Spleen (tissue), 11 donors: ENCODE results near the gene HDAC4. TPM values are rescaled to one million over a fixed set of nuclear protein-coding genes. Genes with fewer than 3 reads are reported as not detected.

Experiments
- DNase-seq: peaks from one replicate; pipeline ENCODE4 v3.0.0-alpha.2; 2020
- H3K27ac ChIP-seq, 8 donors: fragments of 200-600 bp; sonication (generic) in 7 of 8; 1 replicate in 4 of 8; 2 replicates in 4 of 8; pipeline versions ENCODE4 v1.5.0 to v1.8.0; 2016 to 2021; ENCODE audit warnings: inconsistent platforms in 4 of 8, mild to moderate bottlenecking in 4 of 8, moderate library complexity in 1 of 8
- H3K27me3 ChIP-seq, 7 donors: fragments of 200-600 bp; sonication (generic) in 6 of 7; replicated peaks in 1 of 7; 1 replicate in 4 of 7; 2 replicates in 3 of 7; pipeline versions ENCODE4 v1.5.0 to v1.8.0; 2016 to 2021; ENCODE audit warnings: inconsistent platforms in 3 of 7, mild to moderate bottlenecking in 1 of 7
- H3K36me3 ChIP-seq, 6 donors: fragments of 200-600 bp; sonication (generic) in 5 of 6; 1 replicate in 4 of 6; 2 replicates in 2 of 6; pipeline versions ENCODE4 v1.5.0 to v1.8.0; 2016 to 2021; ENCODE audit warnings: inconsistent platforms in 2 of 6
- H3K4me1 ChIP-seq, 6 donors: fragments of 200-600 bp; sonication (generic) in 5 of 6; 1 replicate in 3 of 6; 2 replicates in 3 of 6; pipeline versions ENCODE4 v1.5.0 to v1.8.0; 2016 to 2021; ENCODE audit warnings: inconsistent platforms in 3 of 6
- H3K4me3 ChIP-seq, 8 donors: fragments of 200-600 bp; sonication (generic) in 7 of 8; 1 replicate in 4 of 8; 2 replicates in 4 of 8; pipeline versions ENCODE4 v1.5.0 to v1.8.0; 2016 to 2021; ENCODE audit warnings: inconsistent platforms in 4 of 8, mild to moderate bottlenecking in 4 of 8, moderate library complexity in 2 of 8
- H3K9me3 ChIP-seq, 8 donors: fragments of 200-600 bp; sonication (generic) in 7 of 8; 1 replicate in 4 of 8; 2 replicates in 4 of 8; pipeline versions ENCODE4 v1.5.0 to v1.8.0; 2016 to 2021; ENCODE audit warnings: inconsistent platforms in 4 of 8
- POLR2A ChIP-seq, 3 donors: fragments of 450-650 bp; IDR thresholded peaks; one replicate each; pipeline ENCODE4 v1.5.1; 2017; ENCODE audit warnings: antibody characterized with exemption in 3 of 3, mild to moderate bottlenecking in 1 of 3
- POLR2AphosphoS5 ChIP-seq, 3 donors: sonication (generic); formaldehyde crosslinking; IDR thresholded peaks; one replicate each; pipeline ENCODE4 v1.5.1; 2017; ENCODE audit warnings: antibody characterized with exemption in 3 of 3
- WGBS, 5 donors: extraction: QIAGEN DNeasy Blood & Tissue Kit in 3 of 5; methylation state at CpG; one replicate each; pipeline versions ENCODE4 v1.1.5 to v1.1.7; 2013 to 2018; 5-methylcytosine and 5-hydroxymethylcytosine counted together
- intact Hi-C: fragments of 100-400 bp; cut with DNase I; formaldehyde crosslinking; loops from one replicate; pipeline ENCODE4 v1.15.0; 2023; ENCODE audit warnings: low total_unique reads
- polyA plus RNA-seq, 3 donors: library from polyadenylated mRNA; stranded (reverse); fragments of 200-250 nt; gene quantifications; one replicate each; pipeline ENCODE4 v1.2.1, GENCODE V29; 2013
- total RNA-seq, 7 donors: library from RNA; depleted of rRNA in 3 of 7; stranded (reverse); fragments of >200 nt in 3 of 7; fragmentation: NEBNext Ultra II Directional in 4 of 7; extraction: Animal tissue kit (Norgen Biotek cat#: 25700) in 4 of 7; gene quantifications; one replicate each; pipeline versions ENCODE4 v1.1.0 to v1.2.1, GENCODE V29; 2016 to 2021
- TF ChIP-seq, protein P1 (sequence below), 11 experiments: fragments of 200-600 bp in 7 of 11; fragments of 450-650 bp in 4 of 11; sonication (generic) in 4 of 11; IDR thresholded peaks in 8 of 11; conservative IDR thresholded peaks in 3 of 11; 1 replicate in 7 of 11; 2 replicates in 4 of 11; pipeline versions ENCODE4 v1.4.0 to v1.8.0; 2016 to 2021; ENCODE audit warnings: antibody characterized with exemption in 11 of 11, inconsistent platforms in 4 of 11, mild to moderate bottlenecking in 1 of 11
- donor health status: healthy with polysubstance abuse.
- donor health status: DM: no; HTN: no; CAD: no; lungs with moderate emphysema.
- donor health status: DM: no; HTN: no; CAD: no.
- donor health status: Bipolar disorder and iron deficiency.
- donor health status: healthy.
- donor health status: DM: no; HTN: no; CAD: no.
- donor health status: DM: yes; HTN: yes; CAD: no.

The HDAC4 gene
- total and polyA plus RNA-seq, 10 donors = 3.2 to 122 (median 69.5) TPM

DNA sequence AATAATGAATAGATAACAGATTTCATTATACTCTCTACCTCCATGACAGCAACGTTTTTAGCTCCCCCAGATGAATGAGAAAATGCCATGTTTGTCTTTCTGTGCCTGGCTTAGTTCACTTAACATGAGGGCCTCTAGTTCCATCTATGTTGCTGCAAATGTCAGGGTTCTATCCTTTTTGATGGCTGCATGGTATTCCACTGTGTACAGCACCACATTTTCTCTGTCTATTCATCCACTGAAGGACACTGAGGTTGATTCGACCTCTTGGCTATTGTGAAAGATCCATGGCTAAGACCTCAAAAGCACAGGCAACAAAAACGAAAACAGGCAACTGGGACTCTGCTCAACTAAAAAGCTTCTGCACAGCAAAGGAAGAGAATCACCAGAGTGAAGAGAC, 264.6 kb downstream of the HDAC4 start:
- intact Hi-C loops = no loop called here
- Histone ChIP-seq H3K9me3 (peaks cover 0 to 6% (median 0%) of the 10 kb centered on the region in 8 donors), H3K27ac (peak overlapping the region in 3 of 8 donors; percentile 61 to 71 (median 70)), H3K4me3 (no peak overlapping the region), H3K36me3 (peaks cover 0 to 100% (median 67%) of the 10 kb centered on the region in 6 donors), H3K27me3 (no peaks in the 10 kb centered on the region), H3K4me1 (peaks cover 0 to 17% (median 6%) of the 10 kb centered on the region in 6 donors)
- no peak for DNase-seq
- WGBS, 5 donors = 87 to 96% (median 95%) methylated on average over 3 of the region's 3 CpGs
- TF ChIP-seq, protein P1, sequence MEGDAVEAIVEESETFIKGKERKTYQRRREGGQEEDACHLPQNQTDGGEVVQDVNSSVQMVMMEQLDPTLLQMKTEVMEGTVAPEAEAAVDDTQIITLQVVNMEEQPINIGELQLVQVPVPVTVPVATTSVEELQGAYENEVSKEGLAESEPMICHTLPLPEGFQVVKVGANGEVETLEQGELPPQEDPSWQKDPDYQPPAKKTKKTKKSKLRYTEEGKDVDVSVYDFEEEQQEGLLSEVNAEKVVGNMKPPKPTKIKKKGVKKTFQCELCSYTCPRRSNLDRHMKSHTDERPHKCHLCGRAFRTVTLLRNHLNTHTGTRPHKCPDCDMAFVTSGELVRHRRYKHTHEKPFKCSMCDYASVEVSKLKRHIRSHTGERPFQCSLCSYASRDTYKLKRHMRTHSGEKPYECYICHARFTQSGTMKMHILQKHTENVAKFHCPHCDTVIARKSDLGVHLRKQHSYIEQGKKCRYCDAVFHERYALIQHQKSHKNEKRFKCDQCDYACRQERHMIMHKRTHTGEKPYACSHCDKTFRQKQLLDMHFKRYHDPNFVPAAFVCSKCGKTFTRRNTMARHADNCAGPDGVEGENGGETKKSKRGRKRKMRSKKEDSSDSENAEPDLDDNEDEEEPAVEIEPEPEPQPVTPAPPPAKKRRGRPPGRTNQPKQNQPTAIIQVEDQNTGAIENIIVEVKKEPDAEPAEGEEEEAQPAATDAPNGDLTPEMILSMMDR (IDR thresholded peaks at IDR 0.05 in 8 of 11, conservative IDR thresholded peaks at IDR 0.05 in 3 of 11) = no peak
- no peak for TF ChIP-seq POLR2AphosphoS5 (IDR thresholded peaks at IDR 0.05)
- no peak for TF ChIP-seq POLR2A (IDR thresholded peaks at IDR 0.05)

DNA sequence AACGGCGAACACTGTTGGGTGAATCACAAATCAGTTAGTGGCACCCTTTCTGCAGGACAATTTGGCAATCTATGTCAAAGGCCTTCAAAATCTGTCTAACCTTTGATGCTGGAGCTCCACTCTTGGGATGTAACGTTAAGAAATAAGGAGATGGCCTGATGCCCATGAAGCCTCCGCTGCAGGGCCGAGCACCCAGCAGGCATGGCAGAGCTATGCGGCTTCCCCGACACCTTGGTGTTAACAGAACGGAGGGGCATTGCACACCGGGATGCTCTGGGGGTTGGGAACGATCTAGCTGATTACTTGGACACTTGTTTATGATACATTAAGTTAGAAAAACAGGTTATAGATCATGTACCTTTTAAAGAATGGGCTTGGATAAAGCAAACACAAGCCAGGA, 265.3 kb downstream of the HDAC4 start:
- TF ChIP-seq, protein P1 (IDR thresholded peaks at IDR 0.05 in 8 of 11, conservative IDR thresholded peaks at IDR 0.05 in 3 of 11) = no peak
- no peak for TF ChIP-seq POLR2A (IDR thresholded peaks at IDR 0.05)
- no peak for TF ChIP-seq POLR2AphosphoS5 (IDR thresholded peaks at IDR 0.05)
- Histone ChIP-seq H3K27ac (no peak overlapping the region), H3K9me3 (peaks cover 0 to 6% (median 0%) of the 10 kb centered on the region in 8 donors), H3K4me1 (peaks cover 0 to 17% (median 6%) of the 10 kb centered on the region in 6 donors), H3K4me3 (no peak overlapping the region), H3K27me3 (no peaks in the 10 kb centered on the region), H3K36me3 (peaks cover 0 to 100% (median 71%) of the 10 kb centered on the region in 6 donors)
- intact Hi-C loops = no loop called here
- 96 to 98% (median 96%) methylated on average over 10 of the region's 10 CpGs for WGBS, 5 donors
- no peak for DNase-seq

DNA sequence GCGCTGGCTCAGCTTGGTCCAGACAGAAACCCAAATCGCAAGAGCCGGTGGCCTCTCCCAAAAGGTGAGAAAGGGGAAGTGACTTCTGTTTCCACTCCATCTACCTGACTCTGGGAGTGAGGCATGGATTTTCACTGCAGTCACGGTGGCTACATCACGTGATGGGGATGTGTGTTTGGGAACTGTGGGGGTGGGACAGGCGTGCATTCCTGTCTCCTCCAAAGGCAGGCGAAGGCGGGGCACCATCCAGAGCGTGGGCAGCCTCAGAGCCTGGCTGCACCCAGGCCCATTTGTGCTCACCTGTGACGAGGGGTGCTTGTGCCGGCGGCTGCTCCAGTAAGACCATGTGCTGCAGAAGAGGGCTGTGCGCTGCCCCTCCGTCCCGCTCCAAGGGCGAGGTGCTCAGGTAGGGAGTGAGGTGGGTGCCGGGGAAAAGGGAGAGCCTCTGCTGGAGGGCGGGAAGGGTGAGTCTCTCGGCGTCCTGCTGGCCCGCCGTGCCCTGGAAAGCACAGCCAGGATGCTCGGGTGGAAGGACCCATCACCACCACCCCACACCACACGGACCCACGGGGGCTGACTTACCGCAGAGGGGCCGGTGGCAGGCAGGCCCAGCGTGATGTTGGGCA, 266.8 kb downstream of the HDAC4 start:
- Histone ChIP-seq H3K4me3 (no peak overlapping the region), H3K9me3 (peaks cover 0 to 6% (median 0%) of the 10 kb centered on the region in 8 donors), H3K27me3 (no peaks in the 10 kb centered on the region), H3K36me3 (peaks cover 0 to 100% (median 74%) of the 10 kb centered on the region in 6 donors), H3K27ac (no peak overlapping the region), H3K4me1 (peaks cover 0 to 22% (median 9%) of the 10 kb centered on the region in 6 donors)
- 92 to 95% (median 94%) methylated on average over 27 to 28 of the region's 28 CpGs for WGBS, 5 donors
- intact Hi-C loops = no loop called here
- no peak for DNase-seq
- TF ChIP-seq, protein P1 (IDR thresholded peaks at IDR 0.05 in 8 of 11, conservative IDR thresholded peaks at IDR 0.05 in 3 of 11) = no peak
- TF ChIP-seq POLR2AphosphoS5 (IDR thresholded peaks at IDR 0.05) = peak in 1 of 3 donors; percentile 22
- no peak for TF ChIP-seq POLR2A (IDR thresholded peaks at IDR 0.05)

DNA sequence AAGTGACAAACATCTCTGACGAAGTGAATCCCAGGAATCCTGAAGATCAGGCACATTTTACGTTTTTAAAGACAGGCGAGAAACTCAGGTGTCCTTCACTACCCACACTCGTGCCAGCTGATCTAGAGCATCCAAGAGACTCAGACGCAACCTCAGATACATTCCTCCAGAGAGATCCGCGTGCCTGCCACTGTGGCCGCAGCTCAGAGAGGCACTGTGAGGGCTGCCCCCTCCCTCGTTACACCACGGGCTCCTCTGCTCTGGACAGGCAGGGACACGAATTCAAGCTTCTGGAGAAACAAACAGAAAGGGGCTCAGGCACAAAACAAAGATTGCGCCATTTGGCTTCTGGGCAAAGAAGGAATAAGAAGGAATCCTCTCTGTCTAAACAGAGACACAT, 268.0 kb downstream of the HDAC4 start:
- DNase-seq = no peak
- 90 to 96% (median 94%) methylated on average over 12 of the region's 12 CpGs for WGBS, 5 donors
- no peaks in the 10 kb centered on the region for H3K27me3 ChIP-seq
- no peak overlapping the region for H3K27ac ChIP-seq
- H3K4me1 ChIP-seq = peaks cover 0 to 25% (median 12%) of the 10 kb centered on the region in 6 donors
- H3K9me3 ChIP-seq = peaks cover 0 to 6% (median 0%) of the 10 kb centered on the region in 8 donors
- H3K36me3 ChIP-seq = peaks cover 0 to 100% (median 72%) of the 10 kb centered on the region in 6 donors
- no peak overlapping the region for H3K4me3 ChIP-seq
- TF ChIP-seq POLR2A (IDR thresholded peaks at IDR 0.05) = no peak
- TF ChIP-seq, protein P1 (IDR thresholded peaks at IDR 0.05 in 8 of 11, conservative IDR thresholded peaks at IDR 0.05 in 3 of 11) = no peak
- intact Hi-C loops = no loop called here
